MM.1S (cell line): ENCODE data around the gene GPER1.

Source experiments
- DNase-seq: peaks from one replicate; pipeline ENCODE4 v3.0.0-alpha.2; 2015
- H2AFZ ChIP-seq: fragments of 300-600 bp; sonication (generic); 2 replicates; pipeline ENCODE4 v1.6.0; 2016; ENCODE audit warnings: antibody characterized with exemption, low read length
- H3F3A ChIP-seq: fragments of 300-600 bp; sonication (generic); 2 replicates; pipeline ENCODE4 v1.6.1; 2016; ENCODE audit warnings: mild to moderate bottlenecking, antibody characterized with exemption, low read length, moderate library complexity, mixed read lengths; ENCODE audit not compliant: insufficient read depth
- H3K27ac ChIP-seq: fragments of 300-600 bp; sonication (generic); 2 replicates; pipeline ENCODE4 v1.5.1; 2016; ENCODE audit warnings: mild to moderate bottlenecking, low read length
- H3K27me3 ChIP-seq: fragments of 300-600 bp; sonication (generic); replicated peaks from 2 replicates; pipeline ENCODE4 v1.6.0; 2016; ENCODE audit warnings: low read length; ENCODE audit not compliant: insufficient read depth
- H3K36me3 ChIP-seq: fragments of 300-600 bp; sonication (generic); replicated peaks from 2 replicates; pipeline ENCODE4 v1.6.1; 2016; ENCODE audit warnings: mild to moderate bottlenecking, low read length, mixed read lengths; ENCODE audit not compliant: insufficient read depth
- H3K4me1 ChIP-seq: fragments of 300-600 bp; sonication (generic); 2 replicates; pipeline ENCODE4 v1.6.1; 2016; ENCODE audit warnings: low read length, mixed read lengths
- H3K4me2 ChIP-seq: fragments of 300-600 bp; sonication (generic); 2 replicates; pipeline ENCODE4 v1.6.0; 2016; ENCODE audit warnings: low read depth, low read length
- H3K4me3 ChIP-seq: fragments of 300-600 bp; sonication (generic); 2 replicates; pipeline ENCODE4 v1.5.1; 2016; ENCODE audit warnings: low read length, mixed read lengths
- H3K79me2 ChIP-seq: fragments of 300-600 bp; sonication (generic); 2 replicates; pipeline ENCODE4 v1.6.1; 2016; ENCODE audit warnings: mixed run types, low read length, mixed read lengths
- H3K9ac ChIP-seq: fragments of 300-600 bp; sonication (generic); 2 replicates; pipeline ENCODE4 v1.6.1; 2016; ENCODE audit warnings: low read length, mixed read lengths
- H3K9me2 ChIP-seq: fragments of 300-600 bp; sonication (generic); replicated peaks from 2 replicates; pipeline ENCODE4 v1.6.1; 2016; ENCODE audit warnings: mild to moderate bottlenecking, low read length, mixed read lengths; ENCODE audit not compliant: insufficient read depth
- H3K9me3 ChIP-seq: fragments of 300-600 bp; sonication (generic); replicated peaks from 2 replicates; pipeline ENCODE4 v1.6.1; 2016; ENCODE audit warnings: mild to moderate bottlenecking, low read length, mixed read lengths; ENCODE audit not compliant: insufficient read depth
- H4K20me1 ChIP-seq: fragments of 300-600 bp; sonication (generic); 2 replicates; pipeline ENCODE4 v1.6.1; 2016; ENCODE audit warnings: mild to moderate bottlenecking, low read length, moderate library complexity, mixed read lengths; ENCODE audit not compliant: insufficient read depth
- EZH2 ChIP-seq: fragments of 300-600 bp; sonication (generic); optimal IDR thresholded peaks from 2 replicates; pipeline ENCODE3; 2017; ENCODE audit warnings: low read depth, mild to moderate bottlenecking, antibody characterized with exemption, low read length, mixed read lengths
- EZH2phosphoT487 ChIP-seq: fragments of 300-600 bp; sonication (generic); IDR thresholded peaks from 2 replicates; pipeline ENCODE4 v1.6.1; 2018; ENCODE audit warnings: antibody characterized with exemption, low read length
- TF ChIP-seq, protein P1 (sequence below): fragments of 300-600 bp; sonication (generic); IDR thresholded peaks from 2 replicates; pipeline ENCODE4 v1.5.1; 2016; ENCODE audit warnings: antibody characterized with exemption, low read length, mixed read lengths

GPER1 gene

DNA sequence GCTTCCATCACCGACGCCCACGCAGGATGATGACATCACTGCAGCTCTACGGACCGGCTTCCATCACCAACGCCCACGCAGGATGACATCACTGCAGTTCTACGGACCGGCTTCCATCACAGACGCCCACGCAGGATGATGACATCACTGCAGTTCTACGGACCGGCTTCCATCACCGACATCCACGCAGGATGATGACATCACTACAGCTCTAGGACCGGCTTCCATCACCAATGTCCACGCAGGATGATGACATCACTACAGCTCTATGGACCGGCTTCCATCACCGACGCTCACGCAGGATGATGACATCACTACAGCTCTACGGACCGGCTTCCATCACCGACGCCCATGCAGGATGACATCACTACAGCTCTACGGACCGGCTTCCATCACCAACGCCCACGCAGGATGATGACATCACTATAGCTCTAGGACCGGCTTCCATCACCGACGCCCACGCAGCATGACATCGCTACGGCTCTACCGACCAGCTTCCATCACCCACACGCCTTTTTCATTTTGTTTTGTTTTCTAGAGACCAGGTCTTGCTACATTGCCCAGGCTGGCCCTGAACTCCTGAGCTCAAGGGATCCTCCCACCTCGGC is 29.5 kb downstream of the GPER1 start:
- no peaks in the 10 kb centered on the region for H3K9me2 ChIP-seq
- H3K4me2 ChIP-seq = no peak overlapping the region
- no peak for TF ChIP-seq EZH2phosphoT487
- no peak for TF ChIP-seq EZH2
- TF ChIP-seq, protein P1, sequence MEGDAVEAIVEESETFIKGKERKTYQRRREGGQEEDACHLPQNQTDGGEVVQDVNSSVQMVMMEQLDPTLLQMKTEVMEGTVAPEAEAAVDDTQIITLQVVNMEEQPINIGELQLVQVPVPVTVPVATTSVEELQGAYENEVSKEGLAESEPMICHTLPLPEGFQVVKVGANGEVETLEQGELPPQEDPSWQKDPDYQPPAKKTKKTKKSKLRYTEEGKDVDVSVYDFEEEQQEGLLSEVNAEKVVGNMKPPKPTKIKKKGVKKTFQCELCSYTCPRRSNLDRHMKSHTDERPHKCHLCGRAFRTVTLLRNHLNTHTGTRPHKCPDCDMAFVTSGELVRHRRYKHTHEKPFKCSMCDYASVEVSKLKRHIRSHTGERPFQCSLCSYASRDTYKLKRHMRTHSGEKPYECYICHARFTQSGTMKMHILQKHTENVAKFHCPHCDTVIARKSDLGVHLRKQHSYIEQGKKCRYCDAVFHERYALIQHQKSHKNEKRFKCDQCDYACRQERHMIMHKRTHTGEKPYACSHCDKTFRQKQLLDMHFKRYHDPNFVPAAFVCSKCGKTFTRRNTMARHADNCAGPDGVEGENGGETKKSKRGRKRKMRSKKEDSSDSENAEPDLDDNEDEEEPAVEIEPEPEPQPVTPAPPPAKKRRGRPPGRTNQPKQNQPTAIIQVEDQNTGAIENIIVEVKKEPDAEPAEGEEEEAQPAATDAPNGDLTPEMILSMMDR = no peak
- peaks cover 3% of the 10 kb centered on the region; the same call in 1 of the 2 replicates for H3K79me2 ChIP-seq
- H3F3A ChIP-seq = no peaks in the 10 kb centered on the region
- H3K27me3 ChIP-seq = no peaks in the 10 kb centered on the region
- no peak overlapping the region for H3K4me3 ChIP-seq
- H3K4me1 ChIP-seq = no peaks in the 10 kb centered on the region
- no peak overlapping the region for H2AFZ ChIP-seq
- H3K36me3 ChIP-seq = no peaks in the 10 kb centered on the region
- DNase-seq = no peak
- no peak overlapping the region for H3K27ac ChIP-seq
- H3K9me3 ChIP-seq = no peaks in the 10 kb centered on the region
- H4K20me1 ChIP-seq = no peaks in the 10 kb centered on the region
- no peak overlapping the region for H3K9ac ChIP-seq

GRCh38 chr7:1119201-1119600 is 31.3 kb downstream of the GPER1 start:
- no peaks in the 10 kb centered on the region for H4K20me1 ChIP-seq
- H3K4me1 ChIP-seq = no peaks in the 10 kb centered on the region
- no peaks in the 10 kb centered on the region for H3K36me3 ChIP-seq
- H3K79me2 ChIP-seq = peaks cover 3% of the 10 kb centered on the region; the same call in 1 of the 2 replicates
- TF ChIP-seq, protein P1 = no peak
- TF ChIP-seq EZH2 (no peak), EZH2phosphoT487 (no peak)
- no peak overlapping the region for H3K4me2 ChIP-seq
- H3F3A ChIP-seq = no peaks in the 10 kb centered on the region
- H3K4me3 ChIP-seq = no peak overlapping the region
- H3K27ac ChIP-seq = no peak overlapping the region
- H2AFZ ChIP-seq = no peak overlapping the region
- no peak for DNase-seq
- H3K27me3 ChIP-seq = no peaks in the 10 kb centered on the region
- no peak overlapping the region for H3K9ac ChIP-seq
- no peaks in the 10 kb centered on the region for H3K9me3 ChIP-seq
- H3K9me2 ChIP-seq = no peaks in the 10 kb centered on the region

GRCh38 chr7:1120791-1121190 is 32.9 kb downstream of the GPER1 start:
- Histone ChIP-seq H3K9ac (no peak overlapping the region), H3K27ac (no peak overlapping the region), H4K20me1 (no peaks in the 10 kb centered on the region), H3K9me2 (no peaks in the 10 kb centered on the region), H3K9me3 (no peaks in the 10 kb centered on the region), H3K4me3 (no peak overlapping the region), H2AFZ (no peak overlapping the region), H3K36me3 (no peaks in the 10 kb centered on the region), H3F3A (no peaks in the 10 kb centered on the region), H3K79me2 (peaks cover 2% of the 10 kb centered on the region; the same call in 1 of the 2 replicates), H3K4me1 (no peaks in the 10 kb centered on the region), H3K27me3 (no peaks in the 10 kb centered on the region), H3K4me2 (no peak overlapping the region)
- TF ChIP-seq EZH2phosphoT487 (no peak), EZH2 (no peak)
- TF ChIP-seq, protein P1 = no peak
- DNase-seq = no peak
